ENCODE results near the gene HMCES. TPM values are rescaled to one million over a fixed set of nuclear protein-coding genes. Genes with fewer than 3 reads are reported as not detected.
"Not testable (repeated sequence)": the region's sequence is repeated elsewhere in the genome, so short reads cannot be mapped to it uniquely, and the experiment has no call there.

The HMCES gene
- total RNA-seq, 1 donor from 2014 or later, result 42.7 TPM

GRCh38 chr3:129252748-129253147, 25.9 kb upstream of the HMCES start:
- no peak for ATAC-seq (ENCODE audit: poor library complexity)
- DNase-seq, result no peak
- intact Hi-C loops (cut with DNase I), result no loop called here

DNA sequence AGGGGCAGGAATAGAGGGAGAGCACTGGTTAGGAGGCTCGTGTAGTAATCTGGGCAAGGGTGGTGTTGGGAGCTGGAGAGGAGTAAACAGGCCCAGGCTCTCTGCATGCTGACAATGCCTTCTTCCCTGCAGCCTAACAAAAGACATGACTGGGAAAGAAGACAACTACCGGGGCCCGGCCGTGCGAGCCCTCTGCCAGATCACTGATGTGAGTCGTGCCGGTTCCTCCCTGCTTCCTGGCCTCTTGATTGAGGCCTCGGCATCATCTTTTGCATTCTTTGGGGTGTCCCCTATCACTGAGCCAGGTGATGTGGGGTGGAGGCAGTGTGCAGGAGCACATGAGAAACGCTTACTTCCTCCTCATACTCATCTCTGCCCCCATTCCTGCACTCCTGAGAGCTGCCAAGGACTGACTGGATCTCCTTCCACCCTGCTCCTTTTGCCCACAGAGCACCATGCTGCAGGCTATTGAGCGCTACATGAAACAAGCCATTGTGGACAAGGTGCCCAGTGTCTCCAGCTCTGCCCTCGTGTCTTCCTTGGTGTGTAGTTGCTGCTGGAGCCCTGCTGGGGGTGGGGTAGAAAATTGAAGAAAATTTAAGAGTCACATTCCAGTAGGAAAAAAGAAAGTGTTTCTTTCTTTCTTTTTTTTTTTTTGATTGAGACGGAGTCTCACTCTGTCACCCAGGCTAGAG, 24.0 kb upstream of the HMCES start:
- no peak for DNase-seq
- ATAC-seq (ENCODE audit: poor library complexity), result no peak
- intact Hi-C loops (cut with DNase I), result no loop called here

DNA sequence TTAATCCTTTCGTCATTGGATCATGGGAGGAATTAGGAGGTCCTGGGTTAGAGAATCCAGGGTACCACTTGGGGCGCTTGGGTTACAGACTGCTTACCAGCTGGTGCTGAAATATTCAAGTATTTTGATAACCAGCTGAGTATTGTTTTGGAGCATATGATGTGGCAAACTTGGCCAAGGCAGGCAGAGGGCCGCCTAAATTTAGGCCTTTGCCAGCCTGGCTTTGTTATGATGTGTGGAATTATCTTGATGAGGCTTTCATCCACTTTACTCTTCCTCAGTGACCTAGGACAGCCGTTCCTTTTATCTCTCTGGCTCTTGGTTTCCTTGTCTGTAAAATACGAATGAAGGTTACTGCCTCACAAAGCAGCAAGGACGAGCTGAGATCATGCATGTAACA, 22.4 kb upstream of the HMCES start:
- DNase-seq, result no peak
- peak; percentile 75 for ATAC-seq (ENCODE audit: poor library complexity)
- intact Hi-C loops (cut with DNase I), result no loop called here

DNA sequence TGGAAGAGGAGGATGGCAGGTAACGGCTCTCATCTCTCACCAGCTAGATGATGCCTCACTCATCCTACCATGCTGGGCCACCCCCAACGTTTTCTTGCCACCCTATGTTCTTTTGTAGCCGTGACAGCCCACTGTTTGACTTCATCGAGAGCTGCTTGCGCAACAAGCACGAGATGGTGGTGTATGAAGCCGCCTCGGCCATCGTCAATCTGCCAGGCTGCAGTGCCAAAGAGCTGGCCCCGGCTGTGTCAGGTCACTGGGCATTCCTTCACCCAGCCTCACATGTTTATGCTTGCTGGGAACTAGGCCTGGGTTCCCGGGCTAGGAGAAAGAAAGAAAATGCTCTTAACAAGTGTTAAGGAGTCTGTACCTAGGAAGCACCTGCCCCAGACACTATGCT, 21.1 kb upstream of the HMCES start:
- intact Hi-C loops (cut with DNase I), result no loop called here
- ATAC-seq (ENCODE audit: poor library complexity), result peak; percentile 33
- DNase-seq, result no peak

GRCh38 chr3:129259612-129260477, 18.8 kb upstream of the HMCES start:
- DNase-seq, result no peak
- no peak for ATAC-seq (ENCODE audit: poor library complexity)
- intact Hi-C loops (cut with DNase I), result no loop called here

DNA sequence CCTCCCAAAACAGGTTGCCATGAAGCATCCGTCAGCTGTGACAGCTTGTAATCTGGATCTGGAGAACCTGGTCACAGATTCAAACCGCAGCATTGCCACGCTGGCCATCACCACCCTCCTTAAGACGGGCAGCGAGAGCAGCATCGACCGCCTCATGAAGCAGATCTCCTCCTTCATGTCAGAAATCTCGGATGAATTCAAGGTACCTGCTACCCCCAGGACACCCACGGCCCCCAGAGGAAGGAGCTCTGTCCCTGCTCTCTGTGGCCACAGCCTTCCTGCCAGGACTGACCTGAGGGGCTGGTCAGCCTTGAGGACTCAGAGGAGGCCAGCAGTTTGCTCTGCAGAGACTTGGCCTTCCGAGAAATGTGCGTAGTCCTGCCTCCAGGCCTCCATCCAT, 18.1 kb upstream of the HMCES start:
- intact Hi-C loops (cut with DNase I), result no loop called here
- ATAC-seq (ENCODE audit: poor library complexity) (no peak), DNase-seq (no peak)

DNA sequence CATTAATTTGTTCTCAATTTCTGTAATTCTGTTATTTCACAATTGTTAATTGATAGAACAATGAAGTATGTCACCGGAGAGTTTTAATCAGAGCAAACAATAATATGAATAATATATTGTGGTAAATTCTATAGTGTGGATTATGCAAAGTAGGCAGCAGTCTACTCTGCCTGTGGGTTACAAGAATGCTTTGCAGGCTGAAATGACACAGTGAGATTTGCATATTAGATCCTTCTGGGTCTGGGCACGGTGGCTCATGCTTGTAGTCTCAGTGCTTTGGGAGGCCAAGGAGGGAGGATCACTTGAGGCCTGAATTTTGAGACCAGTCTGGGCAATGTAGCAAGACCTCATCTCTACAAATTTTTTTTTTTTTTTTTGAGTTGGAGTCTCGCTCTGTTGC, 16.8 kb upstream of the HMCES start:
- ATAC-seq (ENCODE audit: poor library complexity), result no peak
- intact Hi-C loops (cut with DNase I), result no loop called here
- no peak for DNase-seq

DNA sequence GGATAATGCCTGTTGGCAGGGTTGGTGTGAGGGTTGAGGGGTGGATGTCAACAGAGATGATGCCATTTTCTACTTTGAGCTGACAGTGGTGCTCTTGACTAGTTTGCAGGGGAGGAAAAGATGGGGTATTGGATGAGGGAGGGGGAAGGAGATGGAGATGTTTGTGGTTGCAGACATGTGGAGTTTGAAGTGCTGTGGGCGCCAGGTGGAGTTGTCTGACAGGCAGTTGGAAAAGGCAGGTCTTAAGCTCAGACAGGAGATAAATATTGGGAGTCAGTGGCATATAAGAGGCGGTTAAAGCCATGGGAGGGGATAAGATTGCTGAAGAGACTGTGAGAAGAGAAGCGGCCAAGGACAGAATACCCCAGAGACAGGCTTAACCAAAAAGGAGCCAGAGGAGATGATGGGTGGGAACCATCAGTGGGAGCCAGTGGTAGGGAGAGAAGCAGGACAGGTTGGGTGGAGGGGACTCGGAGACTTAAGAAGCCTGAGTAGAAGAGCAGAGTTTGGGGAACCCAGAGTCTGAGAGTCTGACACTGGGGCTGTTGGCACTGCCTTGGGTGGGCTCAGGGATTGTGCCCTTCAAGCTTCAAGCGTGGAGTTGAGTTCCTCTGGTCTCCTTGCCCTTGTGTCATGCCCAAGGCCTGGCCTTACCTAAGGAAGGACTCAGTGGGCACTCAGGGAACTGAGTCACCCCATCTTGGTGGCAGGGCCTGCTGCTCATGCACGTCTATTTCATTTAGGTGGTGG, 15.3 kb upstream of the HMCES start:
- DNase-seq (no peak), ATAC-seq (ENCODE audit: poor library complexity) (no peak)
- intact Hi-C loops (cut with DNase I), result no loop called here

- intact Hi-C loops (cut with DNase I); ATAC-seq (ENCODE audit: poor library complexity); DNase-seq: not testable (repeated sequence)
These were observed 13.7 kb upstream of the HMCES start for GRCh38 chr3:129264994-129265393.

GRCh38 chr3:129266651-129267050, 12.0 kb upstream of the HMCES start:
- intact Hi-C loops (cut with DNase I), result no loop called here
- ATAC-seq (ENCODE audit: poor library complexity) (no peak), DNase-seq (no peak)

GRCh38 chr3:129268396-129268795, 10.3 kb upstream of the HMCES start:
- ATAC-seq (ENCODE audit: poor library complexity) (no peak), DNase-seq (no peak)
- intact Hi-C loops (cut with DNase I), result no loop called here

DNA sequence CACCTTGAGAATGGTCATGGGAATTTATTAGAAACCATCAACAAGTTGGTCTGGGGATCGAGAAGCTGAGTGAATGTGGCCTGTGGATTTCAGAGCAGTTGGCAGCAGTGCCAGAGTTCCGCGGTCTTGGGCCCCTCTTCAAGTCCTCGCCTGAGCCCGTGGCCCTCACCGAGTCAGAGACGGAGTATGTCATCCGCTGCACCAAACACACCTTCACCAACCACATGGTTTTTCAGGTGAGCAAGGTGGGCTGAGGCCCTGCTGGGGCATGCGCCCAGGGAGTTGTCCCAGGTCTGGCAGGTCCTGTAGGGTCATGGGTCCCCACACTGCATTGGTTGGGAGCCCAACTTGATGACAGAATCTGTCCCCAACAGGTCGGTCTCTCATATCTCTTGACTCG, 7.0 kb upstream of the HMCES start:
- no peak for DNase-seq
- intact Hi-C loops (cut with DNase I), result no loop called here
- ATAC-seq (ENCODE audit: poor library complexity), result no peak

GRCh38 chr3:129276385-129276784, 2.3 kb upstream of the HMCES start:
- intact Hi-C loops (cut with DNase I), result no loop called here
- ATAC-seq (ENCODE audit: poor library complexity) (no peak), DNase-seq (no peak)

DNA sequence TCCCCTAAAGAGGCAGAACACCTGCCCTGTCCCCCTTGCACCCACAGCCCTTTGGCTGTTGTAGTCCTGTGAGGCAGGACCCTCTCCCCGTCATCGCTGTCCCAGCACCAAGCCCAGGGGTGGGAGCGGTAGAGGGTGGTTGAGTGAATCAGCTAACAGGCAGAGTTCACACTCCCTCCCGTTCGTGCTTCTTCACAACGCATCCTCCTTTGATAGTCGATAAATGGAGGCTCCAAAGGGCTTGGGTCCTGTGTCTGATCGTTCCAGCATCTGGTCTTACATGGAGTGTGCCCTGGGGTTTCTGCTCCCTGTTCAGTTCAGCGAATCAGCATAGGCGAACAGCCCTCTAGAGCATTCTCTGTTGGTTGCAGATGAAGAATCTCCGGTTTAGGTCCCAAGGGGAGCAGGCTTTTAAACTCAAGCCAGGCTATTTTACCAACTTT, 820 bp upstream of the HMCES start:
- intact Hi-C loops (cut with DNase I), result loop anchor here (2.0 kb wide), 1 partner anchor 39 kb away; a partner anchor contains a TSS
- no peak for ATAC-seq (ENCODE audit: poor library complexity)
- no peak for DNase-seq

DNA sequence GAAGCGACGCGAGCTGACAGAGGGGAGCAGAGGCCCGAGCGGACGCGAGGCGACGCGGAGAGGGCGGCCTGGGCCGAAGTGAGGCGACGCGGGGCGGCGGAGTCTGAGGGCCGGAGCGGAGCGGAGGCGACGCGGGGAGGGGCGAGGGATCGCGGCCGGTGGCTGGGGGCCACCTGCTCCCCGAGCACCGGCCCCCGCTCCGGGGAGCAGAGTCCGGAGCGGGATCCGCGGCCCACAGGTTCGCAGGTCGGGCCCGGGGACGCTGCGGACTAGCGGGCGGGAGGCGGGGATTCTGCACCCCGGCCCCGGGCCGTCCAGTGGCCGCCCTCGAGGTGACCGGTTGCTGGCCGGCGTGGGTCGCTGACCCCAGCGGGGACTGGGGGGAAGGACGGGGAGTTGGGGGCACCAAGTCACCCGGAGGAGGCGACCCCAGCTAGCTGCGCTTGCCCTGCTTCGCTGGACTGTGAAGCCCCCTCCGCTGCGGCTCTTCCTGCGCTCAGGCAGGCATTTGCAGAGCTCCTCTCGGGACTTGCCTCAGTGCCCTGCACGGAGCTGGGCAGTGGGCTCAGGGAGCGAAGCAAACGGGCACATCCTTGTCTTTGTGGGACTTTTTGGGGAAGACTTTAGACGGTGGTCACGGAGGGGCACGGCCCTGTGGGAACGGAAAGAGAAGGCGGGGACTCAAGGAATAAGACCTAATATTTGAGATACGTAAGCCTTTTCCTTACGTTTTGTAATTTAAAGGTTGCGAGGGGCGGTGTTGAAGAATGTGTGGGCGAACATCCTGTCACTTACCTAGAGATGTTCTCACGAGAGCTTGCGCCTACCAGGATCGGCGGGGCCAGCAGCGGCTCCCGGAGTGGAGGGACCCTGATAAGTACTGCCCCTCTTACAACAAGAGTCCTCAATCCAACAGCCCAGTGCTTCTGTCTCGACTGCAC, 566 bp downstream of the HMCES start:
- DNase-seq (peak; percentile 56), ATAC-seq (ENCODE audit: poor library complexity) (peak; percentile 63)
- intact Hi-C loops (cut with DNase I), result loop anchor here (2.0 kb wide), 1 partner anchor 38 kb away; a partner anchor contains a TSS

- intact Hi-C loops (cut with DNase I), result no loop called here
- ATAC-seq (ENCODE audit: poor library complexity) (no peak), DNase-seq (no peak)
These were observed 1.5 kb downstream of the HMCES start for GRCh38 chr3:129280183-129280582.

DNA sequence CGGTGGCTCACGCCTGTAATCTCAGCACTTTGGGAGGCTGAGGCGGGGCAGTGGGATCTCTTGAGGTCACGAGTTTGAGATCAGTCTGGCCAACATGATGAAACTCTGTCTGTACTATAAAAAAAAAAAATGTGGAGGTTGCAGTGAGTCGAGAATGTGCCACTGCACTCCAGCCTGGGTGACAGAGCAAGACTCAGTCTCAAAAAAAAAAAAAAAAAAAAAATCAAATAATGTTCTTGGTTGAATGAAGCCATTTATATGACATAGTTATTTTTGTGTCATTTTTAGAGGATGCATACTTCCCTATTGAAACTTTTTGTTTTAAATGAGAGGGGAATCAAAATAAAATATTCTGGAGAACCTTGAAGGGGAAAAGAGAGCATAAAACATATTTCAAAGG, 3.1 kb downstream of the HMCES start:
- ATAC-seq (ENCODE audit: poor library complexity), result no peak
- DNase-seq, result no peak
- intact Hi-C loops (cut with DNase I), result no loop called here

GRCh38 chr3:129282727-129283327, 4.2 kb downstream of the HMCES start:
- intact Hi-C loops (cut with DNase I), result no loop called here
- ATAC-seq (ENCODE audit: poor library complexity), result no peak
- DNase-seq, result no peak
